SW 1271 (cell line): ENCODE results near the gene IGF1R.

Experiments used
- DNase-seq, 2 experiments: peaks; one replicate each; lab custom pipeline; 2025; lab: John Stamatoyannopoulos, UW

IGF1R gene

DNA sequence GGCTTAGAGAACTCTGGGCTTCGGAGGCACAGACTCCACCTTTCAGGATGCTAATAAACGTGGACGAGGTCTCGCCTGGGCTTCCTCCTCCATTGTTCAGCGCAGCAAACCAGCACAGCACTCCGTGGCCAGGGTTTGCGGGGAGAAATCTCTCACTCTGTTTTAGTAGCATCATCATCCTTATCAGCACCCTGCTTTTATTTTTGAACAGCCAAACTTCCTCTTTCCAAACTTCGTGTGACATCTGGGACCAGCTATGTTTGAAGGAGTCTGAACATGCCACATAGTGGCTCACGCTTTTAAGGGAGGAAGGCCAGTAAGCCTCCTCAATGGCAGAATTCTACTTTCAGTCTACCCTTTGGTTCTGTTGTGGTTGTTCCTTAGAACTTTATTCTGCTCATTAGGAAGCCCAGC lies 210.3 kb downstream of the IGF1R start:
- no peak for DNase-seq

GRCh38 chr15:98859149-98859548 lies 210.8 kb downstream of the IGF1R start:
- DNase-seq: no peak

GRCh38 chr15:98860281-98861041 lies 212.1 kb downstream of the IGF1R start:
- no peak for DNase-seq

- DNase-seq: no peak
These were observed 212.8 kb downstream of the IGF1R start for GRCh38 chr15:98861188-98861587.

DNA sequence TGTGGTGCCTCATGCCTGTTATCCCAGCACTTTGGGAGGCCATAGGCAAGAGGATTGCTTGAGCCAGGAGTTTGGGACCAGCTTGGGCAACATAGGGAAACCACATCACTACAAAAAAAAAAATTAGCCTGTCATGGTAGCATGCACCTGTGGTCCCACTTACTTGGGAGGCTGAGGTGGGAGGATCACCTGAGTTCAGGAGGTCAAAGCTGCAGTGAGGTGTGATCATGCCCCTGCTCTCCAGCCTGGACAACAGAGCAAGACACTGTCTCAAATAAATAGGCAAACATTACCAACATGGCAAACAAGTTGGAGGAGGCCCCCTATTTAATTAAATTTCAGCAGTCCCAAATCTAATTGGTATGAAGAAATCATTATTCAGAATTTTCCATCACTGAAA lies 215.6 kb downstream of the IGF1R start:
- no peak for DNase-seq

DNA sequence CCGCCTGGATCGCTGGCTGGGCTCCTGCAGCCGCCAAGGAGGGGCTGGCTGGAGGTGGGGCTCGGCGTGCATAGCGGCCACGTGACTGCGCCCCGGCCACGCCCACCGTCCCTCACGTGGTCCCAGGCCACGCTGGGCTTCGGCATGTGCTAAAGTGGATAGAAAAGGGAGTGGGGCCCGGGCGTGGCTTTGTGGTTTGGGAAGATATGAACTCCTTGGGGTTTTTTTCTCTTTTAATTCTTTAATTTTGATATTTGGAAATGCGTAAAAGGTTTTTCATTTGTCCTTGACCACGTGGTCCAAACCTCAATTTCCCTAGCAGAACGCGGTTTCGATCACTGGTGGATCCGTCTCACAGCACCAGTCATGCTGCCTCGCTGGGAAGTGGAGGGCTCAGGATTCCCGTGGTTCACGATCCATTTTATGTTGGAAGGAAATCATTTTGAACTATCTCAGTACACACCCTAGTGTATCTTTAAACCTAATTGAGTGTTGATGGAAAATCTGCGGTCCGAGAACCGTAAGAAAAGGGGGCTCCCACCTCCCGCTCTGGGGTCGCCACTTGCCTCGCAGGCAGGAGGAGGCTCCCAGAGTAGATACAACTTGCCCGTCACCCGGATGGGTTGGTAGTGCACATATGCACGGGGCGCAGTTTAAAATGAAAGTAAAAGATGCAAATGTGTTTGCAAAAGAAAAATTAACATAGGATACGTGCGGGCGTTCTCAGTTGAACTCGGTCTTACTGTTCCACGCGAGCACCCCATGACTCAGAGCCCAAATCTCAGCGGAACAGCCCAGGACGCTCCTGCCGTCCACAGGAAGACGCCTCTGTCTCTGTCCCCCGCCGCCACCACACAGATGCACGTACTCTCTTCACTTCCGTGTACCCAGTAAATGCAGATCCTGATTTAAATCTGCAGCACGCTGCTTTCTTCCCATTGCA lies 217.3 kb downstream of the IGF1R start:
- DNase-seq: no peak

DNA sequence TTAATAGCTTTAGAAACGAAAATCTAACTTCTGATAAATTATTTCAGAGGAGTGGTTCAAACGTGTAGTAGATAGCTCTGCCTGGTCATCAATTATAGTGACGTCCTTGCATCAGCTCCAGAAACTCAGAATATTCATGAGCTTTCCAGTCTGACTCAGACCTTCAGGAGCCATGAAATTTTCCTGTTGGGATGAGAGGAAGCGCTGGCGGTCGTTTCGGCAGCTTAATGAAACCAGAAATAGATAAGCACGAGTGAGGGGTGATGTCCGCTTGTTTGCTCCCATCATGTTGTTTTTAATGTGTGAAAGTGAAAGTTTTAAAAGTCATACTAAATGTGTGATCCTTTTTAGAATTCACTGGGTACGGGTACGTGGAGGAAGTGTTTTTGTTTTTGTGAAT lies 218.2 kb downstream of the IGF1R start:
- DNase-seq: no peak

- DNase-seq: no peak
These were observed 220.2 kb downstream of the IGF1R start for GRCh38 chr15:98868564-98868963.

DNA sequence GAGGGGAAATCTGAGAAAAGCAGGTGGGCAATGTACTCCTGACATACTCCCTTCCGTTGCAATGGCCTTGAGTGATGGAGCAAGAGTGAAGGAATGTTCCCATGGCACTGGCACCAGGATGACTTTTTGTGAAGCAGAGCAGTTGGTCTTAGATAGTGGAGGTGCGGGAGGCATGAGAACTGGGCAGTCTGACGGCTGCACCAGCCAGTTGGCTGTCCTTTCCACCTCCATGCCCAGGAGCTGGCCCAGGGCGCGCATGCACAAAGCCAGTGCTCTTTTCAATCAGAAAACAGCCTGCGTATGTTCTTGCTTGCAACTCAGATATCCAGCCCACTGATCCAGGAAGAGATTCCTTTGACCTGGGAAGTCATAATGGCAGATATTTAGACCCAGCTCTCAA lies 222.4 kb downstream of the IGF1R start:
- no peak for DNase-seq

- no peak for DNase-seq
These were observed 224.4 kb downstream of the IGF1R start for GRCh38 chr15:98872774-98873173.

- no peak for DNase-seq
These were observed 225.3 kb downstream of the IGF1R start for GRCh38 chr15:98873441-98874218.

GRCh38 chr15:98874370-98874769 lies 226.0 kb downstream of the IGF1R start:
- no peak for DNase-seq

- no peak for DNase-seq
These were observed 226.4 kb downstream of the IGF1R start for GRCh38 chr15:98874773-98875172.

GRCh38 chr15:98875309-98875708 lies 227.0 kb downstream of the IGF1R start:
- no peak for DNase-seq

DNA sequence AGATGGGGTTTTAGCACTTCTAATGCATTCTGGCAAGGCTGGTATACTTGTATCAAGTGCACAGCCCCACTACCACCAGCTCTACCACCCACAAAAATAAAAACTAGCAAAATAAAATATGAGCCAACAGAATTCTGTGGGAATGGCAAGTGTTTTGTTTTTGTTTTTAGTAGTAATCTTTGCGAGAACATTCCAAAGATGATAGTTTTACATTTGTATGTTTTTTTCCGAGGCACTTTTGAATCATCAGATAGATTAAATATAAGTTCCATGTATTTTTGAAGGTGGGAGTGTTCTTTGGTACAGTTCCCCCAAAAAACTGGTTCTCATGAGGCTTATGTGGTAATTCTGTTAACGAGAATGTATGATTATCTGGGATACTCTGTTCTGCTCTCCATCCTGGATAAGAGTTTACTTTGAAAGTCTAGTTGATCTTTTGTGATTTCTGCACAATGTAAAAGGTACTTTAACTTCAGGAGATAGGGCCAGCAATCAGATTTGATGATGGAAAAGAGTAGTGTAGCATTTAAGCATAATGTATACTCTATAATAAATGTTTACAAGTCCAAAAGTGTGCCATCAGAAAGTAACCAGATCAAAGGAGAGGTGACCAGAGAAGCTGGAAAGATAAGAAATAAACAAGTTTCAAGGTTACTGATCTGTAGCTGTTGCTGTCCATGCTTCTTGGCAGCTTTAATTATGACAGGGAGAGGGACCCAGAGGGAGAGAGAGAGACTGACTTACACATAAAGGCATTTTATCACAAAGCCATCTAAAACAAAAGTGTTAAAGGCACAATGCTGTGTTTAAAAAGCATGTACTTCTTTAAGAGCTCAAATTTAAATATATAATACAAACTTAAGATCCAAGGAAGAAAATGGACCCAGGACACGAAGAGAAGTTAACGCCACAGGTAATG lies 228.4 kb downstream of the IGF1R start:
- no peak for DNase-seq

DNA sequence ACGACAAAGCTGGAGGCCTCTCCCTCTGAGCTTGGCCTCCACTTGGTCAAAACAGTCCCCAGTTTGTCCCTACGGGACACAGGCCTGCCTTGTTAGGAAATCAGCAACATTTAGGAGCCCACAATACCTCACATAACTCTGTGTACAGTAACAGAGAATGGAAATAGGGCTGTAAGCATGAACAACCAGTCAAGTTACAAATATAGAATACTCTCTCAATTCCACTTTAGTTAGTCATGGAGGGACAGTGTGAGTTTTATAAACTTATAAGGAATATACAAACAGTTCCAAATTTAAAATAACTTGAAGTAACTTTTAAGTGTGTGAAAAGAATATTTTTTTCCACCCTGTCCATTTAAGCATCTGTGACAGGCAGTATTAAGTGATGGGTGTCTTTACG lies 229.8 kb downstream of the IGF1R start:
- DNase-seq: no peak

DNA sequence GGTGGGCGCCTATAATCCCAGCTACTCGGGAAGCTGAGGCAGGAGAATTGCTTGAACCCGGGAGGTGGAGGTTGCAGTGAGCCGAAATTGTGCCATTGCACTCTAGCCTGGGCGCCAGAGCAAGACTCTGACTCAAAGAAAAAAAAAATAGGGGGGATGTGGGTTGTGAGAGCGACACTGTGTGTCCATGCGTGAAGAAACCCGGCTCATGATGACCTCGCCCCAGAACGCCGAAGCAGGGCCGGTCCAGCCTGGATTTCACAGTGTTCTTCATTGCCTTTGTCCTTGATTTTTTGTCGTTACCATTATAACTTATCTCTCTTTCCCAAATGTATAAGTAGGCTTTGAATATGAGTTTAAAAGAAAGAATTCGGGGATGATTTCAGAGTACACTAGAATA lies 230.5 kb downstream of the IGF1R start:
- DNase-seq: no peak

GRCh38 chr15:98881526-98882520 lies 233.5 kb downstream of the IGF1R start:
- DNase-seq: peak in 1 of 2 experiments; percentile 64

- DNase-seq: no peak
These were observed 235.1 kb downstream of the IGF1R start for GRCh38 chr15:98883478-98883877.

DNA sequence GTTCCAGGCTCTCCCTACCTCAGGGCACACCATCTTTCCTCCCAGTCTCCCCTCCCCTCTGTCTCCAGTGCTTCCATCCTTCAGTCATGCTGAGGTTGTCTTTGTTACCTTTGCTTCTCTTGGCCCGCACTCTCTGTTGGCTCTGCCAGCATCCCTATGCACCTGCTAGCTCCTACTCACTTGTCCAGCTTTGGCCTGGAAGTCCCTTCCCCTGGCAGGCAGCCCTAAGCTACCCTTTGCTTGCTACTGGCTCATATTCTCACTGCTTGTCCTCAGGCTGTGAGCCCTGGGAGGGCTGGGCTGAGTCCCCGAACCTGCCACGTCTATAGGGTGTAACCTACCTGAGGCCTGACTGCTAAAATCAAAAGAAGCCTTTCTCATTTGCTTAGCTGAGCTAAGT lies 236.6 kb downstream of the IGF1R start:
- no peak for DNase-seq
